ENCODE data around the gene PSG5.
"Not testable (repeated sequence)": the region's sequence is repeated elsewhere in the genome, so short reads cannot be mapped to it uniquely, and the experiment has no call there.

PSG5 gene

DNA sequence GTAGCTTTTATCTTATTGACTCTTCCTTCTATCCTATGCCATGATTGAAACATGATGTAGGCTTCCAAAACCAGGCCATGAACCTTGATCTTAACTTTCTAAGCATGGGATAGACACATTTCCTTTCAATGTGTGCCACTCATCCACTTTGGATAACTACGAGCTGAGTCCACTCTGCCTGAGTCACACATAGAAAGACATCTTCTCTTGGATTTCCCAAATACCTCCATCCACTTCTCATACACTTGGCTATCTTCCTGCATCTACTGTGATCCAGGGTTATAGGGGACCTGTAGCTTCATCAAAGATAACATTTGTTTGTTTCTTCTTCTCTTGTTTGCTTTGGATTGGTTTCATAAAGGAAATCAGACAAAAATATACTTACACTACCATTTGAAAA, 44.6 kb downstream of the PSG5 start:
- ATAC-seq, H3K4me3 Mint-ChIP-seq, H3K36me3 Mint-ChIP-seq, H3K27ac Mint-ChIP-seq, H3K4me1 Mint-ChIP-seq: not testable (repeated sequence)
- Mint-ChIP-seq H3K27me3 (peaks cover 17% of the 10 kb centered on the region), H3K9me3 (peaks cover 12% of the 10 kb centered on the region)

DNA sequence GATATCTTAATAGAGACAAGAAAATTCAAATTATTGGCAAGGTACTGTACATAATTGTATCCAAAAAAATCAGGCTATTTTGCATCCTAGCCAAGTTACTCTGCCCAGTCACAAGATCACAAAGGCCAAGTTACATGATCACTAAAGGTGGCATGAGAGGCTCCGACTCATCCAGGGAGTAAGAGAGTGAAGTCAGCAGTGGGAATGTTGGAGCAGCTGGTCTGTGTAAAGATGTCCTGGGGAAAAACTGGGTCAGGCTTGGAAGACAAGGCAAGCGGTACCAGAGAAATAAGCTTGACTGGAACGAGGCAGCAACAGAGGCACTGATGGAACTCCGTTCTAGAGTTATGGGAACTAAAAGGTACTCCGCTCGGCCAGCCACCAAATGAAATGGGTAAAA, 53.6 kb downstream of the PSG5 start:
- H3K4me3 Mint-ChIP-seq, result no peak overlapping the region
- H3K4me1 Mint-ChIP-seq, result no peaks in the 10 kb centered on the region
- no peaks in the 10 kb centered on the region for H3K36me3 Mint-ChIP-seq
- H3K27me3 Mint-ChIP-seq, result no peaks in the 10 kb centered on the region
- ATAC-seq, result no peak
- no peak overlapping the region for H3K27ac Mint-ChIP-seq
- H3K9me3 Mint-ChIP-seq, result peaks cover 3% of the 10 kb centered on the region

DNA sequence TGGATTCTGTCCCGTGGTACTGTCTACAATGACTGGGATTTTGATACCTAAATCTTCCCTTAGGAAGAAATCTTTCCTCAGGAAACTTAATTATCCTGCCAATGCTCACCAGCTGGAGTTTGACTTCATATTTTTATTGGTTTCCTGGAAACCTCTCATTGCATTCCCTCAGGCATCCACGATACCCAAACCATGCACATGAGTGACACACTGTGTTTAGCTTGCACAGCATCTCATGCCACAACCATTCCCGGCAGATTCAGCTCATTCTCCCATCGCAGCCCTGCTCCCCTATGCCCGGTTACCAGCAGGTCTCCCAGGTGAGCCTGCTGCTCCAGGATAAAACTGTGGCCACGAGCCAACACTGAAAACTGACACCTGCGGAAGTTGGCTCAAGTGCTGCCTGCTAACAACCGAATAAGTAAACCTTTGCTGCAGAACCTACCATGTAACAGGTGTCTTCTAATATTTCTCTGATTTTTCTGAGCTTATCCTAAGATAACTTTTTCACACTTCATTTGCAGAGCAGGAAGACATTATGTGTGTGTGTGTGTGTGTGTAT, 55.0 kb downstream of the PSG5 start:
- H3K27me3 Mint-ChIP-seq, H3K36me3 Mint-ChIP-seq, ATAC-seq, H3K9me3 Mint-ChIP-seq, H3K4me3 Mint-ChIP-seq, H3K4me1 Mint-ChIP-seq, H3K27ac Mint-ChIP-seq: not testable (repeated sequence)

DNA sequence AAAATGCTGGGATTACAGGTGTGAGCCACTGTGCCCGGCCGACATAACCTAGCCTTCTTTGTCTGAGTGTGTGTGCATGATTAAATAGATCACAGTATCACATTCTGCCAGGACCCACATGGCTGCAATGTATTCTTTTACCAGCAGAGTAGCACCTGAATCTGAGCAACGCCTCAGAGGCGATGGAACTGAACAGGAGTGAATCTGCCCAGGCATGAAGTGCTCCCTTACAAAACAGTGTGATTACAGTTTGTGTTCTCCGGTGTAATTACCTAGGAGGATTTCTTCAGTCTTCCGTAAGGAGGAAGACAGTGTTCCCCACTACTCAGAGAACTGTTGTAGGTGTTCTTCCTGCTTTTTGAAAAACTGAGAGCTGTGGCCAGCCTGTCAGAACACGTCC, 57.1 kb downstream of the PSG5 start:
- H3K4me3 Mint-ChIP-seq, H3K9me3 Mint-ChIP-seq, H3K27me3 Mint-ChIP-seq, H3K36me3 Mint-ChIP-seq, ATAC-seq, H3K4me1 Mint-ChIP-seq, H3K27ac Mint-ChIP-seq: not testable (repeated sequence)

DNA sequence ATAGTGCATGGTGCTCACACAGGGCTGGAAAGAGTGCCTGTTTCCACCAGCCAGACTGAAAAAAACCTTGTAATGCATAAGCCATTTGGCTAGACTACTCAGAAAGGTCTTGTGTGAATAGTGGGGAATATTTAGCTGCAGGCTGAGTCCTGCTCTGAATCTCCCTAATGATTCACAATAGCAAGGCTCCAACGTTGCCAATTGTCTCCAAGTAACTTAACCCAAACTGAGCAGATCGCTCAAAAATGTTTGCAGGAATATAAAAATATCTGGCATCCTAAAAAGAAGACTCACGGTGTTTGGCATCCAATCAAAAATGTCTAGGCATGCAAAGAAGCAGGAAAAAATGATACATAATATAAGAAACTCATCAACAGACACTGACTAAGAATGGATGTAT, 59.0 kb downstream of the PSG5 start:
- ATAC-seq, H3K4me3 Mint-ChIP-seq, H3K9me3 Mint-ChIP-seq, H3K36me3 Mint-ChIP-seq, H3K4me1 Mint-ChIP-seq, H3K27me3 Mint-ChIP-seq, H3K27ac Mint-ChIP-seq: not testable (repeated sequence)

DNA sequence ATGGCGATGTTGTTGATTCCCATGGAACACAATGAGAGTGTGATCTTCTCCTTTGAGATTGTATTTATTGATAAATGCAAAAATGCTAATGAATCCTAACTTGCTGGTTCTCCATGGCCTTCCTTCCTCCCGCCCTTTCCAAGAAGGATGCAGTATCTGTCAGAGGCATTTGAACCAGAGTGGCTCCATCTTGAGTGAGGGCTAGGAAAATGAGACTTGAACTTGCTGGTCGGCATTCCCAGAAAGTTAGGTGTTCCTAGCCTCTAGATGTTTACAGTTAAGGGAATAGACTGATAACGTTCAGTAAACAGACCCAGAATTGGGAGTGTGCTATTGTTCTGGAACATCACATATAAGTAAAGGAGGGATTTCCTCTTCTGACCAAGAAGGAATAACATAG, 59.6 kb downstream of the PSG5 start:
- H3K27me3 Mint-ChIP-seq, result no peaks in the 10 kb centered on the region
- no peaks in the 10 kb centered on the region for H3K4me1 Mint-ChIP-seq
- H3K9me3 Mint-ChIP-seq, result peaks cover 6% of the 10 kb centered on the region
- ATAC-seq, result no peak
- H3K27ac Mint-ChIP-seq, result no peak overlapping the region
- no peaks in the 10 kb centered on the region for H3K36me3 Mint-ChIP-seq
- H3K4me3 Mint-ChIP-seq, result no peak overlapping the region

DNA sequence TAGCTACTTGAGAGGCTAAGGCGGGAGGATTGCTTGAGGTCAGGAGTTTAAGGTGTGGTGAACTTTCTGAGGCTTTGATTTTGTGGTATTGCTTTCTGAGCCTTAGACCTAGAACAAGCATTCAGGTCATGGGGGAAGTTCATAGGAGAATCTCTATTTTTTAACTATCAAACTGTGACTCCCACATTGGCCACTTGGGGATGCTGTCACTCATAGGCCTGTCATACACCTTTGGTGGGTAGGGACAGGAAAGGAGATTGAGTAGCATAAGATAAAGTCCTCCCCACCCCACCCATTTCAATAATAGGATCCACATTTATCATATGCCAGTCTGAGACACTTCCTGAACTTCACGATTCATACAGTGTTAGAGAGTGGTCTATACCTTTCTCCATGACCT, 62.0 kb downstream of the PSG5 start:
- Mint-ChIP-seq H3K9me3 (peaks cover 11% of the 10 kb centered on the region), H3K36me3 (no peaks in the 10 kb centered on the region), H3K27ac (no peak overlapping the region), H3K4me3 (no peak overlapping the region), H3K4me1 (no peaks in the 10 kb centered on the region), H3K27me3 (no peaks in the 10 kb centered on the region)
- ATAC-seq, result no peak

DNA sequence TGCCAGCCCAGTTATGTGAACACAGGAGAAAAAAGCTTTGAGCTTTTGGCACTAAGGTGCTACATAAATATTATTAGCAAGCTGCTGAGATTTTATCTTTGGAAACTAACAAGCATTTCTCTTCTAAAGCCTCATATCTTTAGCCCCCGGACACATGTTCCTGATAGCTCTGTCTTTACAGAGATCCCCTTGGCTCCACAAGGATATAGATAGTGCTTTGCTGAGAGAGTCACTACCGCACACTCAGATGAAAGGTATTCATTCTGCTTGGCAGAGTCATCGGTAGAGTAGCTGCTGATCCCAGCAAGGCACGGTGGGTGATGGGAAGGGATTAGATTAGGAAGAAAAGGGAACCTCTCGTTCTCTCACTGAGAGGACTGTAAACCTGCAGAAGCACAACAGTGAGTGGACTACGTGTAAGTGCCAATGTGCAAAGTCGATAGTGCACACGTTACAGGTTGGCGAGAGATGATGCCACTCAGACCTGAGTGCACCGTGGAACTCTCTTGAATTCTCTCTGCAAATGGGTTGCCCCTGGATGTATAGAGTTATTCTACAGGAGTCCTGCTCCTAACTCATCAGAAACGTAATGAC, 65.8 kb downstream of the PSG5 start:
- H3K4me3 Mint-ChIP-seq, H3K27ac Mint-ChIP-seq, H3K9me3 Mint-ChIP-seq, H3K27me3 Mint-ChIP-seq, ATAC-seq, H3K4me1 Mint-ChIP-seq, H3K36me3 Mint-ChIP-seq: not testable (repeated sequence)

DNA sequence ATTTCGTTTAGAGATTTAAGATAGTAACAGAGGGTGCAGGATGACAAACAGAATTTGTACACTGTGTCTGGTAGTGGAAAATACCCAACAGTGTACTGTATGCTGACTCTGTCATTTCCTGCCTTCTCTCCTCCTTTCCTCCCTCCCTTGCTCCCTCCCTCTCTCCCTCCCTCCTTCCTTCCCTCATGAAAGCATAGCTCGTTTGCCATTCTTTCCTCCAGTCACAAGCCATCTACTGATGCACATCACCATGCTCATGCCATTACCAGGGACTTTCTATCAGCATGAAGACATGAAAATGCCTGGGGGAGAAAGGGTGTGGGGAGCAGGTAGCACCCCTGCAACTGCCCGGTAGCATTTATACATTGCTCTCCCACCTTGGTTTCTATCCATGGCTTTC, 66.8 kb downstream of the PSG5 start:
- not testable (repeated sequence) for H3K27ac Mint-ChIP-seq, H3K36me3 Mint-ChIP-seq, ATAC-seq, H3K4me1 Mint-ChIP-seq, H3K27me3 Mint-ChIP-seq, H3K4me3 Mint-ChIP-seq, H3K9me3 Mint-ChIP-seq
